HG02763 (cell line): ENCODE measurements around the gene CRB2.

ENCODE experiments used
- ATAC-seq: cut with Tn5 transposase; IDR thresholded peaks from one replicate; pipeline ENCODE4 v1.9.1; 2021; ENCODE audit warnings: mild to moderate bottlenecking, moderate library complexity; ENCODE audit not compliant: unreplicated experiment

CRB2 gene

DNA sequence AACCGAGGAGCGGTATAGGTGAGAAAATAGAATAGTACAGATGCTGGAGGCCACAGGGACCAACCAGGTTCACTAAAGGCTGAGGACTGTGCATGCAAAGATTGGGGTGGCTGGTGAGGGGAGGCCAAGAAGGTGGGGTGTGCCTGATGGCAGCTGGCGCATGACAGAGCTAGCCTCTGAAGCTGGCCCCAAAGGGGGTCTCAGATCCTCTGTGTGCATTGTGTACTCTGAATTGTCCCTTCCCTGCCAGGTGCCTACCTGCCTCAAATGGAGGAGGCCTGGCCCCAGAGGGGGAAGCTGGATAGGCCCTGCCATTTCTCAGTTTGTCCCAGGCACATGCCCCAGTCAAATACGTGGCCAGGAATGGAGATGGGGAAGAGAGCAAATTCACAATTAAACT is 63.1 kb downstream of the CRB2 start:
- ATAC-seq, result no peak

DNA sequence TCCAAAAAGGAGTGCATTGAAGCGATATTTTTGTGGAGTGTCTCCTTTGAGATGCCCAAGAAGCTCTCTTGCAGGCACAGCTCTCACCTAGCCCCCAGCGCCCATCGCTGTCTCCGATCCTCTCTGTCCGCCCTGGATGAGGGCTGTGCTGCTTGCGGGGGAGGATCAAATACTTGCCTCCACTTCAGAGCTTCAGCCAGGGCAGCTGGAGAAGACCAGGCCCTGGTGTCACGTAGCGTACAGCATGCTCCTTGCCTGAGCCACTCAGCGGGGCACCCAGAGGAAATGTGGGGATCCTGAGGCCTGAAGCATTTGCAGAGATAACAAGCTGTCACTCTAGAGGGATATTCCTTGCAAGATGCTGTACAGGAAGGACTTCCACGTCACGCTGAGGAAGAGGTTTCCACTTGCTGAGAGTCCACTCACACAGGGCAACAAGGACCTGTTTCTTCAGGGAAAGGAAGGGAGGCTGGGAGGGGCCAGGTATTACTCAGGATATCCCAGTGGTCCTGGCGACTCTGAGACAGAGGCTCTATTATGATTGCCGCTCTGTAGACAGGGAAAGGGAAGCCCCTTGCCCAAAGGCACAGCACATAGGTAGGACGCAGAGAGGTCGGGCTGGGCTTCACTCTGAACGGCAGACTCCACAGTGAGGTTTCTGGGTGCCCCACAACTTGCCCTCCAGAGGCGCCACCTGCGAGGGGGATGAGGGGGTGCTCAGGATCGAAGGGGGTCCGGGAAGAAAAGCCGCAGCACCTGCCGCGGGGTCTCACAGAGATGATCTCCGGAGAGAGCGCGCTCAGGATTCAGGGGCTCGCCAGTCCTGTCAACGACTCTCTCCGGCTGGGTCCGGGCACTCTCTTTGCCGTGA is 64.0 kb downstream of the CRB2 start:
- ATAC-seq, result no peak

DNA sequence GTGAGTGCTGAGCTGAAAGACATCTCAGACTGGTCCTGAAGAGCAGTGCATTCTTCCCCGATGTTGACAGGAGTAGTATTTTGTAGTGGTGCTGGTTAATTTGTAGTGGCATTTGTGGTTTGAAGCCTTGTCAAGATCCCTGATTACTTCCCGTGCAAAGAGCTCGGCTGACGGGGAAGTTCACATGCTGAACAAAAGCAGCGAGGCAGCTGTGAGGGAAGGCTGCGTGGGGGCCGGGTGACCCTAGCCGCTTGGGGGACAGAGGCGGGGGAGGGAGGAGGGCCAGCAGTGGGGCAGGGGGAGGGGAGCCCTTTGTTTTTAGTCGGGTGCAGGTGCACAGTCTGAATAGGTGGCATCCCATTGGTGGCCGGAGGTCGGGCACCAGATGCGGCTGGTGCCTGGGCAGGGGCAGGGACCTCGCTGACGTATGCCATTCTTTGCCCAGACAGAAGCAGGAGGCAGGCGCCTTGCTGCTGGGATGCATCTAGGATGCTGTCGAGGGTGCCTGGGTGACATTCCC is 64.7 kb downstream of the CRB2 start:
- ATAC-seq, result no peak

DNA sequence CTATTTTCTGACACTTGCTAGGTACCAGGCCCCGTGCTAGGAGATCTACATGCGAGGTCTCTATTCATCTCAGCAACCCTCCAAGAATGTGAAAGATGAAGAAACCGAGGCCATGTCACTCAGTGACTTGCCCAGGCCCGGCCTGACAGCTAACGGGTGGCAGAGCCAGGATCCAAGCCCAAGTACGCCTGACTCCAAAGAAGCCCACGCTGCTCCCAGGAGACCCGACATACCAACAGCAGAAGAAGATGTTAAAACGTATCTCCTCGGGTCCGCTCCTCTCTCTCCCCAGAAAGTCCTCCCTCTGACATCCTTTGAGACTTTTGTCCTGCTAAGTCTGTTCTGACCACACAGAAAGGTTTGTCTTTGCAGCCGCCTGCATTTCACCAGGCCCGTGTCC is 65.2 kb downstream of the CRB2 start:
- no peak for ATAC-seq

DNA sequence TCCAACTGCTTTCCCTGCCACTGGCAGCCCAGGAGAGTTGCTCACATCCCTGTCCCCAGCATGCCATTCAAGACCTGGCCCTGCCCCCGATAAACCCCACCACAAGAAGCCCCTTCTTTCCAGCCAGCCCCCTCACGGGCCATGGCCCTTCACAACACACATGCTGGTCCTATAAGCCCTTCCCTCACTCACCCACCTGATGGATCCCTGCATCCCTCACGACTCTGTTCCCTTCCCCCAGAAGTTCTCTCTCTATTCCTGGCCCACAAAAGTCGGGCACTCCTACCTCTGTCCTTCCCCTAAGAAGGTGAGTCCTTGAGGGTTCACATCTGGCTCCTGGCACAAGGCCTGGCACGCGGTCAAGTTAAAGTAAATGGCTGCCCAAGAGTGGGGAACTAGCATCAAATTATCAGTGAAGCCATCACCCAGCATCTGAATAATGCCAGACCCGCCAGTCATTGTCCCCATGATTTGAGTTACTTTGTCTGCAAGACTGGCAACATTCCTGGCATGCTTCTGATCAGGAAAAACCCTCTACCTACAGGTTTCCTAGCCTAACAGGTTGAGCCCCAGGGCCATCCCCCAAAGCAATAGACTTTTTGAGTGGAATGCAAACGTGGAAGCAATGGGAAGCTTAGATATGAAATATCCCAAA is 65.9 kb downstream of the CRB2 start:
- ATAC-seq, result no peak

DNA sequence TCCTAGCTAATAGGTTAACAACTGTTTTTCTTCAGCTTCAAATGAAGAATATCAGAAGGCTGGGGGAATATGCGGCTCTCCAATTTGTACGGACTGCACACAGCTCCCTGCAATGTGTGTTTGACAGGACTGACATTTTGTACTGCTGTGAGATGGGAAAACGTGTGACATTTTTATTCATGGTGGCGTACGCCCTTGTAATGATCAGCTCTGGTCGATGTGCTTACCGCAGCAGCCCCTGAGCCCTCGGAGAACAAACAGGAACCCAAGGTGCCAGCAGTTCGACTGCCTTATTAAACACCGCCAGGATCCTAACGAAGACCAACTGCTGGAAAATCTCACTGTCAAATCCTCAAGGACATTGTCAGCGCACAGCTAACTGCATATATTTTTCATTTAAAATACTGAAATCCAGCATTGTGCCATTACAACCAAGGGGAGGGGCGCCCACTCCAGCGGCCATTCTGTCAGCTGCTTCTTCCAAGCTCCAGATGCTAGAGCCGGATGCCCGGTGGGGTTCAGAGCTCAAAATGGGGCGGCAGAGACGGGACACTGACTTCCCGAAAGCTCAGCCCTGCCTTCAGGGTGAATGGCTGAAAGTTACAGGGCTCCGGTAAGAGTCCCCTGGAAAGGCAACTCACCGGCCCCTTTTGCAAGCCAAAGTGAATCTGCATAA is 66.8 kb downstream of the CRB2 start:
- ATAC-seq, result no peak

DNA sequence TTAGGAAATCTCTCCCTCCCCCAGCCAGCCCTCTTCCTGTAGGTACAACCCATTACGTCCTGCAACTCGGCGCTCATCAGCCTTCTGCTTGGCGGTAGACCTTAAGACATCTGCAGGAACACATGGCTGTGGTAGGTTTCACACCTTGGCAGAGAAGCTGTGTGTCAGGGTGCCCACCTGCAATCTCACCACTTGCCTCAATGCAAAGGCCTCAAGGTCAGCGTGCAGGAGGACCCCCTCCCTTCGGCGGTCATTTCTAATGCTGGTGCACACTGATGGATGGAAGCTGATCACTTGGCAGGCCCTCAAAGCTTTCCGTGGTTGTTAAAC is 67.3 kb downstream of the CRB2 start:
- ATAC-seq, result no peak

DNA sequence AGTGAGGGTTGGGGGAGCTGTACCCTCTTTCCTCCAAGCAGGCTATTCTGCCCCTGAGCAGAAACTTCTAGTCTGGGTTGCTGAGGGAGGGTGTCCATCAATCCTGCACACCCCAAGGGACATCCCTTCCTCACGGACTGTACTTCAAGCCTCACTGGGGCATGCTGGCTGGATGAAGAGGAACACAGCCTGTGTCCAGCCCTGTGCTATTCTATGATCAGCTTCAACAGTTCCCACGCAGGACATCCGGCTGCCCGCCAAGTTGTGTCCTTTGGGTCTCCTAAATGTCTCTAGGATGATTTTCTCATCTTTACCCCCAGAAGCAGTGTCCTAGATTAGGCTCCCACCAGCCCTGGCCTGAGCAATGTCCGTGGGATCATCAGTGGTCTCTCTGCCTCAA is 68.1 kb downstream of the CRB2 start:
- ATAC-seq, result no peak

DNA sequence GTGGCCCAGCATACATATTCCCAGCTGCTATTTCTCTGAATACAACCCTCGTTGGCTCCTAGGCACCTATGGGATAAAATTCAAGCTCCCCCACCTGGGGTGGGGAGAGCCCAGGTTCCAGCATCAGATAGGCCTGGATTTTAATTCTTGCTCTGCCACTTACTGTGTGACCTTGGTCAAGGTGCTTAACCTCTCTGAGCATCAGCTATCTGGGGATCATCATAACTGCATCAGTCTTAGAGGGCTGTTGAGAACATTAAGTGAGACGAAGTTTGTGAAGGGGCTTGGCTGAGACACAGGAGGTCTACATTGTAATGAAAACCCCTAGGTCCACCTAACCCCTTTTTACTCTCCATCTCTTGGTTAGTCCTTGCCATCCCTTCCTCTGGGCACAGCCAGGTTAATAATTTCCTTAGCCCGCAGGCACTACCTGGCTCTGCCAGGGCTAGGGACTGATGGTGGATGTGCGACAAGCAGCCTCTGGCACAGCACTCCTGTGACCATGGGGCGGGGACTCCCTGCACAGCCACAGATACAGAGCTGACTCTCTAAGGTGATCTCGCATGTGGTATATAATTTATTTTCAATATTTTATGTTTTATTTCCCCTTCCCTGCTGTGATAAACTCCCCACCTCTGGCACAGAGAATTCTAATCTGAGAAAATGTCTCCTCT is 68.7 kb downstream of the CRB2 start:
- ATAC-seq, result no peak

DNA sequence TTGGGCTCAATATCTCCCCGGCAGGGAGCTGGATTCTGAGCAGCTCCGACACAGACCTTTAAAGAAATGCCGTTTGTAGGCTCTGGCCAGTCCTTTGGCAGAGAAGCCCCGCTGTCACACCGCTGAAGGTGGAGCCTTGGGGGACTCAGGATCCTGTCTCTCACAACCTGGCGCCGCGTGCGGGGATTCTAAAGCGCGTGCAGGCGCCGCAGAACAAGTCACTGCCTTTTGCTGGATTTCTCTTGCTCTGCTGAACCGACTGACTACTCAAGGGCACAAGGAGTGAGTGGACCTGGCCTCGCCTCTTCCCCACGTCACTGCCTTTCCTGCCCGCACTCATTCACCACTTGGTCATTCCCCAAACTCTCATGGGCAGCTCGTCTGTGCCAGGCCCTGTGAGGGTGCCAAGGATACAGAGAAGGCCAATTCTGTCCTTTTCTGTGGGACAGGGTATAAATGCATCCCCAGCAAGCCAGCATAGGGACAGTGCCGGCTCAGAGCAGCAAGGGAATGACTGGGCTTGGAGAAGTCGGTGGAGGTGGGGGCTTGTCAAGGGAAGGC is 69.3 kb downstream of the CRB2 start:
- no peak for ATAC-seq

DNA sequence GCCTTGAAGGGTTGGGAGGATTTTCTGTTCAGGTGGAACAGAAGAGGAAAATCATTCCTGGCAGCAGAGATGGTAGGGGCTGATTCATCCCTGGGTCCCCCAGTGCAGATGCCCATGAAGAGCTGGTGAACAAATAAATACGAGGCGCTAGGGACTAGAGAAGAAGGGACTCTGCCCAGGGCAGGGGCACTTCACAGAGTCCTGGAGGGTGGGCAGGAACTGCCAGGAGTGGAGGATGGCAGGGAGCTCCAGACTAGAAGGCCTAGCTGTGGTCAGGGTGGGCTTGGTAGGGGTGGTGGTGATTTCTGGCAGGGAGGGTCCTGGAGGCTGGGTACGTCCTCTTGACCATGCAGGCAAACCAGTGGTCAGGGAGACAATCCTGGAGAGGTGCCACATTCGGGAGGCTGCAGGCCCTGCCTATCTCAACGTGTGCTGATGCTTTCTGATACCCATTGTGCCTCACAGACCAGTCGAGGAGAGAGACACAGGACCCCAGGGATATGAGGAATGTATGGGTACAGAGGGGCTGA is 69.9 kb downstream of the CRB2 start:
- no peak for ATAC-seq

DNA sequence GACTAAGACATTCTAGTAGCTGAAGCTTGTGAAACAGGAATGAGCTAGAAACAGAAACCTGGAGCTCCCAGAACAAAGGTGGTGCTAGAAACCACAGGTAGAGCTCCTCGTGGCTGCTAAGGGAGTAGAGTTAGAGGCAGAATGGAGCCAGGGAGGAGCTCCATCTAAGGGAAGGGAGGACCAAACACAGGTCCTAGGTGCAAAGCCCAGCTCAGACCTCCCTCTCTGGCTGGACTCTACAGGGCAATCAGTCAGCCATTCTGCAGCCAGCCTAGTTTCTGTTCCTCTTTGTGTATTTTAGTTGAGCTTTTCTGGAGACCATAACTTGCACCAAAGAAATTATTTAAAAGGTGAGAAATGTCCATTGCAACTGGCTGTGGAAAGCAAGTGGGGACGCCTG is 70.4 kb downstream of the CRB2 start:
- ATAC-seq, result no peak
